OCI-LY7 (cell line): ENCODE results near the gene NTSR1. TPM values are rescaled to one million over a fixed set of nuclear protein-coding genes. Genes with fewer than 3 reads are reported as not detected.

Experiments used
- BruUV-seq: library from RNA; stranded (reverse); fragments of 400-500 nt; replicated peaks from 2 replicates; lab custom pipeline; 2021; lab: Mats Ljungman, UMichigan
- CTCF ChIA-PET: fragments of 300-600 bp; sonication (Branson Sonifier 250); formaldehyde crosslinking; loops from one replicate; lab custom pipeline; 2022; ENCODE audit warnings: antibody characterized with exemption; ENCODE audit not compliant: unreplicated experiment; lab: Charles Lee
- POLR2A ChIA-PET: fragments of 300-600 bp; sonication (Branson Sonifier 250); formaldehyde crosslinking; loops from one replicate; lab custom pipeline; 2022; ENCODE audit warnings: antibody characterized with exemption; lab: Charles Lee
- DNase-seq: peaks from one replicate; pipeline ENCODE4 v3.0.0-alpha.2; 2015; ENCODE audit warnings: low spot score
- H2AFZ ChIP-seq: fragments of 200-600 bp; sonication (generic), shearing (Covaris generic); 2 replicates; pipeline ENCODE4 v1.6.1; 2014; ENCODE audit warnings: mild to moderate bottlenecking, antibody characterized with exemption, low read length, moderate library complexity
- H3K27ac ChIP-seq: fragments of 200-600 bp; sonication (generic); 2 replicates; pipeline ENCODE4 v1.5.1; 2014; ENCODE audit warnings: mixed run types, low read depth, mild to moderate bottlenecking, moderate library complexity, low read length, inconsistent platforms; ENCODE audit not compliant: poor library complexity, severe bottlenecking
- H3K36me3 ChIP-seq: fragments of 200-600 bp; sonication (generic); 2 replicates; pipeline ENCODE4 v1.6.1; 2014; ENCODE audit warnings: mild to moderate bottlenecking, antibody characterized with exemption, low read length, moderate library complexity, mixed read lengths; ENCODE audit not compliant: insufficient read depth
- H3K4me1 ChIP-seq: fragments of 200-600 bp; sonication (generic); 2 replicates; pipeline ENCODE4 v1.5.1; 2014; ENCODE audit warnings: mild to moderate bottlenecking, low read length; ENCODE audit not compliant: insufficient read depth, poor library complexity, severe bottlenecking
- H3K4me2 ChIP-seq: fragments of 200-600 bp; sonication (generic); 2 replicates; pipeline ENCODE4 v1.6.1; 2014; ENCODE audit warnings: mild to moderate bottlenecking, low read length
- H3K4me3 ChIP-seq: fragments of 200-600 bp; sonication (generic); 2 replicates; pipeline ENCODE4 v1.5.1; 2014; ENCODE audit warnings: mild to moderate bottlenecking, low read depth, low read length; ENCODE audit not compliant: poor library complexity, severe bottlenecking
- H3K79me2 ChIP-seq: fragments of 200-600 bp; sonication (generic); 2 replicates; pipeline ENCODE4 v1.6.1; 2016; ENCODE audit warnings: low read depth, mild to moderate bottlenecking, low read length, moderate library complexity, mixed read lengths; ENCODE audit not compliant: insufficient read depth
- H3K9me2 ChIP-seq: fragments of 200-600 bp; sonication (generic); 2 replicates; pipeline ENCODE4 v1.6.1; 2016; ENCODE audit warnings: mild to moderate bottlenecking, low read length, mixed read lengths; ENCODE audit not compliant: insufficient read depth
- H3K9me3 ChIP-seq: fragments of 200-600 bp; sonication (generic); 2 replicates; pipeline ENCODE4 v1.6.1; 2014; ENCODE audit warnings: mild to moderate bottlenecking, mixed run types, low read length, mixed read lengths
- H4K20me1 ChIP-seq: fragments of 200-600 bp; sonication (generic); 2 replicates; pipeline ENCODE4 v1.6.1; 2014; ENCODE audit warnings: mild to moderate bottlenecking, antibody characterized with exemption, low read length, moderate library complexity, mixed read lengths; ENCODE audit not compliant: insufficient read depth
- EZH2phosphoT487 ChIP-seq: fragments of 200-600 bp; sonication (generic); IDR thresholded peaks from 2 replicates; pipeline ENCODE4 v1.6.1; 2018; ENCODE audit warnings: low read depth, borderline replicate concordance, mild to moderate bottlenecking, mixed run types, antibody characterized with exemption, low read length, moderate library complexity, mixed read lengths
- intact Hi-C: fragments of 100-400 bp; cut with micrococcal nuclease; formaldehyde crosslinking; loops from one replicate; pipeline ENCODE4 v1.10.0; 2022; ENCODE audit not compliant: unreplicated experiment
- total RNA-seq, 2 experiments: library from RNA; depleted of rRNA in 1 of 2; stranded (reverse); fragments of >200 nt in 1 of 2; shearing (Covaris generic) in 1 of 2; gene quantifications; 2 replicates each; pipeline ENCODE4 v1.2.3, GENCODE V29; 2014 to 2022
- TF ChIP-seq, protein P1 (sequence below): fragments of 200-600 bp; sonication (generic); conservative IDR thresholded peaks from 2 replicates; pipeline ENCODE4 v1.5.1; 2014; ENCODE audit warnings: mild to moderate bottlenecking, antibody characterized with exemption, low read length, moderate library complexity, mixed read lengths

NTSR1 gene
- total RNA-seq, 2 experiments from 2014 or later, result not detected

DNA sequence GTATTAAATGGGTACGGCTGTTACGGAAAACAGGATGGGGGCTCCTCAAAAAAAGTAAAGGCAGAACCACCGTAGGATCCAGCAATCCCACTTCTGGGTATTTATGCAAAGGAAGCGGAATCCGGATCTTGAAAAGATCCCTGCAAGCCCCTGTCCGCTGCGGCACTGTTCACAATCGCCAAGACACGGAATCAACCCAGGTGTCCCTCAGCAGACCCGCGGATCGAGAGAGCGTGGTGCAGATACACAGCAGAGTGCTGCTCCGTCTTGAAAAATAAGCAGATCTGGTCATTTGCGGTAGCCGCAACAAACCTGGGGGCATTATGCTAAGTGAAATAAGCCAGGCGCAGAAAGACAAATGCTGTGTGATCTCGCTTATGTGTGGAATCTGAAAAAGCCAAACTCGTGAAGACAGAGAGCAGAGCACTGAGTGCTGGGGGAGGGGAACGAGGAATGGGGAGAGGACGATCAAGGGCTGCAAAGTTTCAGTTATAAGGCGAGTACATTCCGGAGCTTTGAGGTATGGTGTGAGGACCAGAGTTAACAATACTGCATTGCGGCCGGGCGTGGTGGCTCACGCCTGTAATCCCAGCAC is 41.3 kb downstream of the NTSR1 start:
- intact Hi-C loops, result no loop called here
- Histone ChIP-seq H3K79me2 (no peaks in the 10 kb centered on the region), H3K4me1 (no peaks in the 10 kb centered on the region), H3K9me3 (no peaks in the 10 kb centered on the region), H4K20me1 (no peaks in the 10 kb centered on the region), H2AFZ (no peak overlapping the region), H3K4me3 (no peak overlapping the region), H3K27ac (no peak overlapping the region), H3K4me2 (no peak overlapping the region), H3K36me3 (no peaks in the 10 kb centered on the region), H3K9me2 (no peaks in the 10 kb centered on the region)
- POLR2A ChIA-PET, result no interaction called here
- DNase-seq, result no peak
- no TSS peak for BruUV-seq
- CTCF ChIA-PET, result no interaction called here
- TF ChIP-seq EZH2phosphoT487, result no peak
- TF ChIP-seq, protein P1, sequence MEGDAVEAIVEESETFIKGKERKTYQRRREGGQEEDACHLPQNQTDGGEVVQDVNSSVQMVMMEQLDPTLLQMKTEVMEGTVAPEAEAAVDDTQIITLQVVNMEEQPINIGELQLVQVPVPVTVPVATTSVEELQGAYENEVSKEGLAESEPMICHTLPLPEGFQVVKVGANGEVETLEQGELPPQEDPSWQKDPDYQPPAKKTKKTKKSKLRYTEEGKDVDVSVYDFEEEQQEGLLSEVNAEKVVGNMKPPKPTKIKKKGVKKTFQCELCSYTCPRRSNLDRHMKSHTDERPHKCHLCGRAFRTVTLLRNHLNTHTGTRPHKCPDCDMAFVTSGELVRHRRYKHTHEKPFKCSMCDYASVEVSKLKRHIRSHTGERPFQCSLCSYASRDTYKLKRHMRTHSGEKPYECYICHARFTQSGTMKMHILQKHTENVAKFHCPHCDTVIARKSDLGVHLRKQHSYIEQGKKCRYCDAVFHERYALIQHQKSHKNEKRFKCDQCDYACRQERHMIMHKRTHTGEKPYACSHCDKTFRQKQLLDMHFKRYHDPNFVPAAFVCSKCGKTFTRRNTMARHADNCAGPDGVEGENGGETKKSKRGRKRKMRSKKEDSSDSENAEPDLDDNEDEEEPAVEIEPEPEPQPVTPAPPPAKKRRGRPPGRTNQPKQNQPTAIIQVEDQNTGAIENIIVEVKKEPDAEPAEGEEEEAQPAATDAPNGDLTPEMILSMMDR, result no peak

DNA sequence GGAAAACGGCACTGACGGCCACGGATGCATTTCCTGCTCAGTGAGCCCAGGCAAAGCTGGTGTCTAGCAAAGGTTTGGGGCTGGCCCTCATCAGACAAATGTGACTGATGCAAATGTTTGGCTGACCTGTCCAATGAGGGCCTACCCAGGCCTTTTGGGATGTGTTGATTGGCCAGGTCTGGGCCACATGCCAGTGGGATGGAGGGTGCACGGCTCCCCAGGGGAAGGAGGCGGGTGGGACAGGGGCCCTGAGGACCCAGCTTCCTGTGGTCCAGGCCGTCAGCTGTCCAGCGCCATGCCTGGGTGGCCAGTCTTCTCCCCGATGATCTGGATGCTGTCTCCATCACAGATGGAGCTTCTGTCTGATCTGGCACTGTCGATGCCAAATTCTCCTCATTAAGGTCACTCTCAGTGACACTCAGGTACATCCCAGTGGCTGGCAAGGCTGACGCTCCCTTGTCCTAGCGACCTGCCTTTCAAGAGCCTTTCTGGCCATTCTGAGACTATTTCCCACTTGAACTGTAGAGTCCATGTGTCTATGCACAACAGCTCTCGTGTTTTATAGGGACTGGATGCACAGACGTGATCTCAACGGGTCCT is 43.0 kb downstream of the NTSR1 start:
- no peaks in the 10 kb centered on the region for H4K20me1 ChIP-seq
- ChIA-PET POLR2A (interaction anchor here (0.6 kb wide), 1 partner anchor 78 kb away, joined by 3 read pairs; no protein-coding TSS in a partner anchor), CTCF (no interaction called here)
- H3K4me3 ChIP-seq, result no peak overlapping the region
- no peaks in the 10 kb centered on the region for H3K9me3 ChIP-seq
- DNase-seq, result no peak
- TF ChIP-seq EZH2phosphoT487, result no peak
- TF ChIP-seq, protein P1, result no peak
- H3K27ac ChIP-seq, result no peak overlapping the region
- no peaks in the 10 kb centered on the region for H3K9me2 ChIP-seq
- no TSS peak for BruUV-seq
- intact Hi-C loops, result no loop called here
- no peaks in the 10 kb centered on the region for H3K4me1 ChIP-seq
- no peak overlapping the region for H2AFZ ChIP-seq
- no peak overlapping the region for H3K4me2 ChIP-seq
- no peaks in the 10 kb centered on the region for H3K79me2 ChIP-seq
- H3K36me3 ChIP-seq, result no peaks in the 10 kb centered on the region

DNA sequence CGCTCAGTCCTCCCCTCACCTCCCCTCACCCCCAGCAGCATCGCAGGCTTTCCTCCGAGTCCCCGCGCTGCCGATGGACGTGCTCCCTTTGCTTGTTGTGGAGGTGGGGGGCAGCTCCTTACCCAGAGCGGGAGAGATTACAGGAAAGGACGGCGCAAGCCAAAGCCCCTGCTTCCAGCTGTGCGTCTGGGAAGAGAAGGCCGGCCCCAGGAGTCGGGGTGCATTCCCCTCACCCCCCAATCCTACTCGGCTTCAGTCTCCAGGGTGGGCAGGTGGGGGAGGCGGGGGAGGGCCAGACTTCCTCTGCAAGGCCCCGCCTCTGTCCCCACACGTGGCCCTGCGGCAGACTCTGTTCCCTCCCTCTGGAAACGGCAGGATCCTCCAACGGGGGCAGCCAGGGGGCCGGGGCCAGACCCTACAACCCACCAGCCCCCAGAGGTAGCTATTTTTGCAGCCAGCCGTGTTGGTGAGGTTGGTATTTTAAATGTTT is 43.6 kb downstream of the NTSR1 start:
- intact Hi-C loops, result no loop called here

More for the DNA sequence above, 43.6 kb downstream of the NTSR1 start:
- Histone ChIP-seq H3K27ac (no peak overlapping the region), H3K4me2 (no peak overlapping the region), H3K79me2 (no peaks in the 10 kb centered on the region), H3K4me1 (no peaks in the 10 kb centered on the region), H4K20me1 (no peaks in the 10 kb centered on the region), H3K4me3 (no peak overlapping the region), H3K36me3 (no peaks in the 10 kb centered on the region), H3K9me2 (no peaks in the 10 kb centered on the region), H3K9me3 (no peaks in the 10 kb centered on the region), H2AFZ (no peak overlapping the region)
- TF ChIP-seq, protein P1, result no peak
- no peak for TF ChIP-seq EZH2phosphoT487
- BruUV-seq, result no TSS peak
- ChIA-PET CTCF (no interaction called here), POLR2A (interaction anchor here (0.6 kb wide), 1 partner anchor 78 kb away, joined by 3 read pairs; no protein-coding TSS in a partner anchor)
- no peak for DNase-seq
